ENCODE data around the gene PLD3.
"Not testable (repeated sequence)": the region's sequence is repeated elsewhere in the genome, so short reads cannot be mapped to it uniquely, and the experiment has no call there.

The PLD3 gene

GRCh38 chr19:40365613-40366401 is 17.3 kb downstream of the PLD3 start:
- no peak for DNase-seq

- no peak for DNase-seq
These were observed 18.4 kb downstream of the PLD3 start for GRCh38 chr19:40366697-40367561.

GRCh38 chr19:40367577-40368434 is 19.3 kb downstream of the PLD3 start:
- no peak for DNase-seq

- no peak for DNase-seq
These were observed 21.3 kb downstream of the PLD3 start for GRCh38 chr19:40369797-40370196.

- DNase-seq = not testable (repeated sequence)
These were observed 21.8 kb downstream of the PLD3 start for GRCh38 chr19:40370253-40370652.

GRCh38 chr19:40370997-40371801 is 22.7 kb downstream of the PLD3 start:
- no peak for DNase-seq

GRCh38 chr19:40371802-40372122 is 23.3 kb downstream of the PLD3 start:
- no peak for DNase-seq

- DNase-seq = no peak
These were observed 25.6 kb downstream of the PLD3 start for GRCh38 chr19:40374084-40374483.

- DNase-seq = no peak
These were observed 27.9 kb downstream of the PLD3 start for GRCh38 chr19:40376286-40376862.

GRCh38 chr19:40377876-40378385 is 29.4 kb downstream of the PLD3 start:
- no peak for DNase-seq

- DNase-seq = no peak
These were observed 30.0 kb downstream of the PLD3 start for GRCh38 chr19:40378509-40378908.

- DNase-seq = no peak
These were observed 31.1 kb downstream of the PLD3 start for GRCh38 chr19:40379446-40380198.

- DNase-seq = no peak
These were observed 31.9 kb downstream of the PLD3 start for GRCh38 chr19:40380199-40381037.

GRCh38 chr19:40381321-40381720 is 32.8 kb downstream of the PLD3 start:
- DNase-seq = no peak

- DNase-seq = no peak
These were observed 35.3 kb downstream of the PLD3 start for GRCh38 chr19:40383668-40384248.

GRCh38 chr19:40387155-40387554 is 38.7 kb downstream of the PLD3 start:
- no peak for DNase-seq

- DNase-seq = no peak
These were observed 40.0 kb downstream of the PLD3 start for GRCh38 chr19:40388481-40388880.

- DNase-seq = no peak
These were observed 41.0 kb downstream of the PLD3 start for GRCh38 chr19:40389404-40390083.
